ENCODE data around the gene MACROD2. TPM values are rescaled to one million over a fixed set of nuclear protein-coding genes. Genes with fewer than 3 reads are reported as not detected.

Gene MACROD2
- total RNA-seq, 1 experiment from 2014 or later = 3.7 TPM

DNA sequence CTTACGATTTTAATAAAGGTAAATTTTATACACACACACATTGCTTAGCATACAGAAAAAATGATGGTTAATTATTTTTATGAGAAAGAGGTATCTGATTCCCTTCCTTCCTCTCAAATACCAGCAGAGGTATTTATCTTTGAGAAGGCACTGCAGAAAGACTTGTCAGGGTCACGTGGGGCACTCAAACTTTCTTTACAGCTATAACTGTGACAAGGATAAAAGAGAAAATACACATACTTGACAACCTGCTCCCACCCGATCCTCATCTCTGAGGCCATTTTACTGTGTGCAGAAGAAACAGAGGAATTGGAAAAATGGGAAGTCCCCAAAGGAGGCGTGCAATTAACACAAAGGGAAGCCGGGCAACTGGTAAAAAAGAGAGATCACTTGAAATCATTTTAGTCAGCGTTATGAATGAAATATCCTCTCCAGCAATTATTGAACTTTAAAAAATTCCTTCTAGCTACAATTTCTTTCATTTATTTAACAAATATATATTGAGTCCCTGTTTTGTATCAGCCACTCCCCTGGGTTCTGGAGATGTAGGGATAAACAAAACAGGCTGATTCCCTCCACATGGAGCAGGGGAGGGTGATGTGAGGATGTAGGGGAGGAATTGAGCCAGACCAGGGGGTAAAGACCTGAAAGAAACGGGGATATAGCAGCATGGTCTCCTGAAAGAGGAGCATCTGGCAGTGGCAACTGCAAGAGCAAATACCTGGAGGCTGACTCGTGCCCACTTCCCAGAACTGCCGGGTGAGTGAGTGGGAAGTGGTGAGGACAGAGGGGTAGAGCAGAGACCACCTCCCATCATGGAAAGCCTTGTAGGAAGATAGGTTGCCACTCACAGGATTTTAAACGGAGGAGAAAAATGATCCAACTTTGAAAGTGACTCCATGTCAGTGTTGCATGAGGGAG is 2067.6 kb downstream of the MACROD2 start:
- TF ChIP-seq SP1 (IDR thresholded peaks at IDR 0.05; ENCODE audit: low read depth) (no peak), POLR2AphosphoS5 (IDR thresholded peaks at IDR 0.05; ENCODE audit: low read depth, low read length) (no peak), SIN3A (IDR thresholded peaks at IDR 0.05; ENCODE audit: low read depth) (no peak), ELF1 (IDR thresholded peaks at IDR 0.05; ENCODE audit: borderline replicate concordance, low read depth) (no peak), SRF (IDR thresholded peaks at IDR 0.05; ENCODE audit: low read depth) (no peak), FOSL1 (IDR thresholded peaks at IDR 0.05; ENCODE audit: low read depth) (no peak), ZFX (IDR thresholded peaks at IDR 0.05) (no peak), JUND (IDR thresholded peaks at IDR 0.05) (no peak), EGR1 (IDR thresholded peaks at IDR 0.05; ENCODE audit: low read depth) (no peak), POLR2A (IDR thresholded peaks at IDR 0.05; ENCODE audit: borderline replicate concordance, extremely low read depth, insufficient read depth, insufficient read length) (no peak), TCF7L2 (IDR thresholded peaks at IDR 0.05; ENCODE audit: borderline replicate concordance, extremely low read depth, insufficient read depth, insufficient read length) (no peak), ZNF274 (IDR thresholded peaks at IDR 0.05; ENCODE audit: low read depth, low read length) (no peak), RAD21 (IDR thresholded peaks at IDR 0.05; ENCODE audit: low read depth) (no peak)
- TF ChIP-seq, protein P1, sequence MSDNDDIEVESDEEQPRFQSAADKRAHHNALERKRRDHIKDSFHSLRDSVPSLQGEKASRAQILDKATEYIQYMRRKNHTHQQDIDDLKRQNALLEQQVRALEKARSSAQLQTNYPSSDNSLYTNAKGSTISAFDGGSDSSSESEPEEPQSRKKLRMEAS (IDR thresholded peaks at IDR 0.05) = no peak
- TF ChIP-seq, protein P2, sequence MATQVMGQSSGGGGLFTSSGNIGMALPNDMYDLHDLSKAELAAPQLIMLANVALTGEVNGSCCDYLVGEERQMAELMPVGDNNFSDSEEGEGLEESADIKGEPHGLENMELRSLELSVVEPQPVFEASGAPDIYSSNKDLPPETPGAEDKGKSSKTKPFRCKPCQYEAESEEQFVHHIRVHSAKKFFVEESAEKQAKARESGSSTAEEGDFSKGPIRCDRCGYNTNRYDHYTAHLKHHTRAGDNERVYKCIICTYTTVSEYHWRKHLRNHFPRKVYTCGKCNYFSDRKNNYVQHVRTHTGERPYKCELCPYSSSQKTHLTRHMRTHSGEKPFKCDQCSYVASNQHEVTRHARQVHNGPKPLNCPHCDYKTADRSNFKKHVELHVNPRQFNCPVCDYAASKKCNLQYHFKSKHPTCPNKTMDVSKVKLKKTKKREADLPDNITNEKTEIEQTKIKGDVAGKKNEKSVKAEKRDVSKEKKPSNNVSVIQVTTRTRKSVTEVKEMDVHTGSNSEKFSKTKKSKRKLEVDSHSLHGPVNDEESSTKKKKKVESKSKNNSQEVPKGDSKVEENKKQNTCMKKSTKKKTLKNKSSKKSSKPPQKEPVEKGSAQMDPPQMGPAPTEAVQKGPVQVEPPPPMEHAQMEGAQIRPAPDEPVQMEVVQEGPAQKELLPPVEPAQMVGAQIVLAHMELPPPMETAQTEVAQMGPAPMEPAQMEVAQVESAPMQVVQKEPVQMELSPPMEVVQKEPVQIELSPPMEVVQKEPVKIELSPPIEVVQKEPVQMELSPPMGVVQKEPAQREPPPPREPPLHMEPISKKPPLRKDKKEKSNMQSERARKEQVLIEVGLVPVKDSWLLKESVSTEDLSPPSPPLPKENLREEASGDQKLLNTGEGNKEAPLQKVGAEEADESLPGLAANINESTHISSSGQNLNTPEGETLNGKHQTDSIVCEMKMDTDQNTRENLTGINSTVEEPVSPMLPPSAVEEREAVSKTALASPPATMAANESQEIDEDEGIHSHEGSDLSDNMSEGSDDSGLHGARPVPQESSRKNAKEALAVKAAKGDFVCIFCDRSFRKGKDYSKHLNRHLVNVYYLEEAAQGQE (IDR thresholded peaks at IDR 0.05; ENCODE audit: low read depth) = no peak
- ChIA-PET POLR2A (no interaction called here), CTCF (no interaction called here), RAD21 (ENCODE audit: low non-redundant PET in 1 of 2, low total read pairs in 2 of 2, uncharacterized antibody in 2 of 2, unreplicated experiment in 2 of 2) (no interaction called here)
- Histone ChIP-seq H3K27ac (ENCODE audit: low read depth, low read length) (no peak overlapping the region), H3K36me3 (ENCODE audit: control insufficient read depth in 1 of 2, insufficient read depth in 2 of 2, low read length in 2 of 2) (no peaks in the 10 kb centered on the region), H3K4me3 (replicated peaks in 1 of 2; ENCODE audit: low read depth in 1 of 2, low read length in 2 of 2) (no peak overlapping the region), H3K79me2 (ENCODE audit: insufficient read depth, low read length) (no peaks in the 10 kb centered on the region), H3K4me1 (ENCODE audit: control insufficient read depth in 1 of 2, insufficient read depth in 2 of 2, low read length in 2 of 2) (no peaks in the 10 kb centered on the region), H3K4me2 (ENCODE audit: low read length) (no peak overlapping the region), H2AFZ (ENCODE audit: low read depth, low read length, poor library complexity, severe bottlenecking) (no peak overlapping the region), H3K27me3 (ENCODE audit: insufficient read depth, low read length) (no peaks in the 10 kb centered on the region), H3K9me2 (ENCODE audit: insufficient read depth) (no peaks in the 10 kb centered on the region), H4K20me1 (ENCODE audit: insufficient read depth) (no peaks in the 10 kb centered on the region), H3K9ac (ENCODE audit: low read length) (no peak overlapping the region), H3K9me3 (ENCODE audit: control insufficient read depth in 1 of 2, insufficient read depth in 1 of 2, low read depth in 1 of 2, low read length in 2 of 2) (peaks cover 0 to 11% of the 10 kb centered on the region in 2 experiments; a peak in 2 of 4 replicates)
- no peak for ATAC-seq
- DNase-seq (ENCODE audit: low read depth, low spot score) = no peak
- BruUV-seq (replicated peaks) = no TSS peak
- intact Hi-C loops (cut with micrococcal nuclease) = no loop called here

Data from HCT116 (cell line).